Caco-2 (cell line): ENCODE results near the gene MPL. TPM values are rescaled to one million over a fixed set of nuclear protein-coding genes. Genes with fewer than 3 reads are reported as not detected.
"Not testable (repeated sequence)": the region's sequence is repeated elsewhere in the genome, so short reads cannot be mapped to it uniquely, and the experiment has no call there.

Source experiments
- BruUV-seq: library from RNA; stranded (reverse); fragments of 400-500 nt; replicated peaks from 2 replicates; lab custom pipeline; 2021; lab: Mats Ljungman, UMichigan
- CTCF ChIA-PET: fragments of 300-600 bp; sonication (Branson Sonifier 250); formaldehyde crosslinking; loops from one replicate; lab custom pipeline; 2022; ENCODE audit warnings: antibody characterized with exemption; lab: Charles Lee
- POLR2A ChIA-PET: fragments of 300-600 bp; sonication (Branson Sonifier 250); formaldehyde crosslinking; loops from one replicate; lab custom pipeline; 2022; ENCODE audit warnings: antibody characterized with exemption; lab: Charles Lee
- DNase-seq, 2 experiments: peaks; one replicate each; pipeline versions ENCODE4 v3.0.0 to v3.0.0-alpha.2; 2020 to 2022
- H3K27me3 ChIP-seq: replicated peaks from 2 replicates; pipeline ENCODE4 v1.6.0; 2011; ENCODE audit warnings: low read length; ENCODE audit not compliant: control insufficient read depth, insufficient read depth
- H3K36me3 ChIP-seq: 2 replicates; pipeline ENCODE4 v1.5.1; 2011; ENCODE audit warnings: low read length; ENCODE audit not compliant: control insufficient read depth, insufficient read depth
- H3K4me1 ChIP-seq: fragments of 250-450 bp; sonication (Bioruptor Pico); 2 replicates; pipeline ENCODE4 v1.5.1; 2020; ENCODE audit warnings: mild to moderate bottlenecking
- H3K4me3 ChIP-seq: 2 replicates; pipeline ENCODE4 v1.5.1; 2011; ENCODE audit warnings: low read depth, mild to moderate bottlenecking, control low read depth, low read length
- H3K9me3 ChIP-seq: fragments of 250-450 bp; sonication (Bioruptor Pico); 2 replicates; pipeline ENCODE4 v1.5.1; 2020; ENCODE audit warnings: mild to moderate bottlenecking, moderate library complexity
- H3K27ac Mint-ChIP-seq: one replicate; pipeline ENCODE4 v1.8.0; 2022; ENCODE audit warnings: mixed read lengths; ENCODE audit not compliant: unreplicated experiment
- H3K27me3 Mint-ChIP-seq: one replicate; pipeline ENCODE4 v1.8.0; 2022; ENCODE audit warnings: mixed read lengths; ENCODE audit not compliant: insufficient read depth, unreplicated experiment
- H3K36me3 Mint-ChIP-seq: one replicate; pipeline ENCODE4 v1.8.0; 2022; ENCODE audit warnings: mild to moderate bottlenecking, mixed read lengths; ENCODE audit not compliant: insufficient read depth, unreplicated experiment
- H3K4me1 Mint-ChIP-seq: one replicate; pipeline ENCODE4 v1.8.0; 2022; ENCODE audit warnings: low read depth, mixed read lengths; ENCODE audit not compliant: unreplicated experiment
- H3K4me3 Mint-ChIP-seq: one replicate; pipeline ENCODE4 v1.8.0; 2022; ENCODE audit warnings: mild to moderate bottlenecking, moderate library complexity, mixed read lengths; ENCODE audit not compliant: unreplicated experiment
- H3K9me3 Mint-ChIP-seq: one replicate; pipeline ENCODE4 v1.8.0; 2022; ENCODE audit warnings: mixed read lengths; ENCODE audit not compliant: unreplicated experiment
- CTCF ChIP-seq, 2 experiments: fragments of 200-600 bp in 1 of 2; IDR thresholded peaks; 1 replicate in 1 of 2; 2 replicates in 1 of 2; pipeline versions ENCODE4 v1.5.1 to v1.8.0; 2011 to 2022; ENCODE audit warnings: antibody characterized with exemption in 1 of 2, control low read depth in 1 of 2, inconsistent platforms in 1 of 2, low read depth in 1 of 2, low read length in 1 of 2, mild to moderate bottlenecking in 1 of 2, moderate library complexity in 1 of 2; ENCODE audit not compliant: insufficient read depth in 1 of 2, severe bottlenecking in 1 of 2, unreplicated experiment in 1 of 2
- intact Hi-C: fragments of 100-400 bp; cut with micrococcal nuclease; formaldehyde crosslinking; loops from one replicate; pipeline ENCODE4 v1.10.0; 2022; ENCODE audit not compliant: unreplicated experiment
- total RNA-seq: library from RNA; stranded (reverse); gene quantifications from 2 replicates; pipeline ENCODE4 v1.2.3, GENCODE V29; 2022

Gene MPL
- total RNA-seq, 1 experiment from 2014 or later: not detected

GRCh38 chr1:43396059-43396458 is 58.4 kb downstream of the MPL start:
- no peak for TF ChIP-seq CTCF (IDR thresholded peaks at IDR 0.05; ENCODE audit: insufficient read depth in 1 of 2, low read depth in 1 of 2, low read length in 1 of 2, severe bottlenecking in 1 of 2, unreplicated experiment in 1 of 2)
- intact Hi-C loops: no loop called here
- Mint-ChIP-seq H3K36me3 (no peaks in the 10 kb centered on the region), H3K4me3 (no peak overlapping the region), H3K4me1 (no peaks in the 10 kb centered on the region), H3K9me3 (no peaks in the 10 kb centered on the region), H3K27ac (no peak overlapping the region), H3K27me3 (no peaks in the 10 kb centered on the region)
- ChIA-PET POLR2A (no interaction called here), CTCF (no interaction called here)
- Histone ChIP-seq H3K4me3 (no peak overlapping the region), H3K27me3 (no peaks in the 10 kb centered on the region), H3K4me1 (no peaks in the 10 kb centered on the region), H3K36me3 (no peaks in the 10 kb centered on the region; the same call in 1 of the 2 replicates), H3K9me3 (no peaks in the 10 kb centered on the region)
- DNase-seq: no peak
- no TSS peak for BruUV-seq

- Histone ChIP-seq H3K4me3 (no peak overlapping the region), H3K9me3 (no peaks in the 10 kb centered on the region), H3K4me1 (no peaks in the 10 kb centered on the region), H3K36me3 (no peaks in the 10 kb centered on the region; the same call in 1 of the 2 replicates), H3K27me3 (no peaks in the 10 kb centered on the region)
- DNase-seq: no peak
- Mint-ChIP-seq H3K4me1 (no peaks in the 10 kb centered on the region), H3K27ac (no peak overlapping the region), H3K36me3 (no peaks in the 10 kb centered on the region), H3K27me3 (no peaks in the 10 kb centered on the region), H3K9me3 (no peaks in the 10 kb centered on the region), H3K4me3 (no peak overlapping the region)
- no peak for TF ChIP-seq CTCF (IDR thresholded peaks at IDR 0.05; ENCODE audit: insufficient read depth in 1 of 2, low read depth in 1 of 2, low read length in 1 of 2, severe bottlenecking in 1 of 2, unreplicated experiment in 1 of 2)
- intact Hi-C loops: no loop called here
- BruUV-seq: no TSS peak
- CTCF ChIA-PET: no interaction called here
- POLR2A ChIA-PET: no interaction called here
Observed at GRCh38 chr1:43398227-43398626, 60.6 kb downstream of the MPL start.

DNA sequence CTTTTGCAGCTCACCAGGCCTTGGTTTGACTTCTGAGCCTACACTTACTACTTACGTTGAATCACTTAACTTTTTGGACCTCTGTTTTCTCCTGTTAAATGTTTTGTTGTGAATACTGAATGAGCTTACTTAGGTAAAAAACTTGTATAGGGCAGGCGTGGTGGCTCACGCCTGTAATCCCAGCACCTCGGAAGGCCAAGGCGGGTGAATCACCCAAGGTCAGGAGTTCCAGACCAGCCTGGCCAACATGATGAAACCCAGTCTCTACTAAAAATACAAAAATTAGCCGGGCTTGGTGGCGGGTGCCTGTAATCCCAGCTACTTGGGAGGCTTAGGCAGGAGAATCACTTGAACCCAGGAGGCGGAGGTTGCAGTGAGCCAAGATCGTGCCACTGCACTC is 62.8 kb downstream of the MPL start:
- H3K27ac Mint-ChIP-seq, H3K4me3 ChIP-seq, H3K4me1 Mint-ChIP-seq, H3K36me3 ChIP-seq, intact Hi-C loops, CTCF ChIA-PET, H3K9me3 Mint-ChIP-seq, POLR2A ChIA-PET, H3K9me3 ChIP-seq, H3K27me3 ChIP-seq, H3K4me1 ChIP-seq, DNase-seq, BruUV-seq, H3K36me3 Mint-ChIP-seq, H3K27me3 Mint-ChIP-seq, H3K4me3 Mint-ChIP-seq: not testable (repeated sequence)
